SKM-1 treated with dmso at 0.1 percent for 144 hours (cell line): ENCODE measurements around the gene CCL27.
"Not testable (repeated sequence)": the region's sequence is repeated elsewhere in the genome, so short reads cannot be mapped to it uniquely, and the experiment has no call there.

Source experiments
- DNase-seq: peaks from one replicate; lab custom pipeline; 2025; ENCODE audit not compliant: unreplicated experiment; lab: John Stamatoyannopoulos, UW

CCL27 gene

DNA sequence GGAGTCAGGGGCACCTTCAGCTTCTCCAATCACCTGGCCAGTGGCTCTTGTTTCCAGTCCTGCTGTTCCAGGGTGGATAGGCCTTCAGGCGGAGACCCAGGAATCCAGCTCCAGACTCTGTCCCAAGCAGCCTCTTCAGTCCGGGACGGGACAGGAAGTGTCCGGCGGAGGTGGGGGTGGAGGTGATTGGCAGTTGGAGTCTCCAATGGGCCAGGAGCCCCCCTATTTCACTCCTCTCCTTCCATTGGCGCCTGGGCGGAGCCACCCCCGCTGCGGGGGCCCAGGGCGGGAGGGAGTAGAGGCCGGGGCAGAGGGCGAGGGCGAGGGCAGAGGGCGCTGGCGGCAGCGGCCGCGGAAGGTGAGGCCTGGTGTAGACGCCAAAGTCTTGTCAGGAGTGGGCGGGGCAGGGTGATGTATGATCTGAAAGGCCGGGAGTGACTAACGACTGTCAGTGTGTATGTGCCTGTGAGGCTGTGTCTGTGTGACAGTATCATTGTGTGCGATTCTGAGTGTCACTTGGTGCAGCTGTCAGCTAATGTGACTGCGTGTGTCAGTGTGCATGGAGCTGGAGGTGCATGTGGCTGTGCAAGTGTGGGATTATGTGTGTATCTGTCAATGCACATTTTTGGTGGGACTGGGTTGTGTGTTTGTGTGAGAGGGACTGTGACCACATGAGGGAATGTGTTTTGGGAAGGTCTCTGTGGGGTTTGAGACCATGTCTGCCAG, 10.4 kb downstream of the CCL27 start, which contains the start of gene IL11RA:
Gene IL11RA (plus strand): TSS at position 310 of the 726 bp plus-strand sequence. CDS start 3,033 bp downstream, outside the sequence.
- DNase-seq: no peak

DNA sequence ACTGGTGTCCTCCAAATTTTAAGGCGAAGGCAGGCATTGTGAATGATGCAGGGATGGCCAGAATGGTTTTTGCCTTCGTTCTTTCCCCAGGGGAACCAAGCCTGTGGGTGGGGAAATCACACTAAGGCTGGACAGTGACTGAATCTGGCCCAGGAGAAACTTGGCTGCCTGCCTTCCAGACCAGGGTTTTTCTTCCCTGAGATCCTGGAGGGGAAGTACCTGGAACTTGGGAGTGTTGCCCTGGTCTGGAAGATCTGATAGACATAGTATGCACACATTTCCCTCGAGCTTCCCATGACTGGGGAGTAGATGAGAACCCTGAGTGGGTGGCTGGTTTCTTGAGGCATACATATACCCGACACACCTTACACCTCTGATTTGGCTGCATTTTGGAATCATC, 11.1 kb downstream of the CCL27 start:
- no peak for DNase-seq

DNA sequence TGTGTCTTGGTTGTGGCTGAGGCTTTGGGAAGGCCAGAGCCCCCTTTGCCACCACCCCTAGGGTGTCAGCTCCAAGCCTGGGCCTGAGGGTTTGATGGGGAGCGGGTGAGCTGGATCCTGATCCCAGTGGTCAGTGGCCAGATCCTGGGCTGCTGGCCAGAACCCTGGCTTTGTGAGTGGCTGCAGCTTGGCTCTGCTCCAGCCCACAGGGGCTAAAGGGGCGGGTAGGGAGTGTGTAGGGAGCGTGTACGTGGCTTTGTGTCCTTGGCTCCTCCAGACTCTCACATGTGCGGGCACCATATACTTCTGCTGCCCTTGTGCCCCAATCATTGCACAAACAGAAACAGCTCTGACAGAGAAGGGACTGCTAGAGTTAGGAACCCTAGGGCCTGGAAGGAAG, 11.6 kb downstream of the CCL27 start:
- DNase-seq: no peak

DNA sequence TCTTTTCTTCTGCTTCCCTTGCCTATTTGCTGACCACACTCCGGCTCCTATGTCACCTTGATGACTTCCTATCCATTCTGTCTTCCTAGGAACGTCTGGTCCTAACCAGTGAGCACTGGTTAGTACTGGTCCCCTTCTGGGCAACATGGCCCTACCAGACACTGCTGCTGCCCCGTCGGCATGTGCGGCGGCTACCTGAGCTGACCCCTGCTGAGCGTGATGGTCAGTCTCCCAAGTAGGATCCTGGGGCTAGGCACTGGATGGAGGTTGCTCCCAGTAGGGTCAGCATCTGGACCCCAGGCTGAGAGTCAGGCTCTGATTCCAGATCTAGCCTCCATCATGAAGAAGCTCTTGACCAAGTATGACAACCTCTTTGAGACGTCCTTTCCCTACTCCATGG, 13.8 kb downstream of the CCL27 start:
- no peak for DNase-seq

DNA sequence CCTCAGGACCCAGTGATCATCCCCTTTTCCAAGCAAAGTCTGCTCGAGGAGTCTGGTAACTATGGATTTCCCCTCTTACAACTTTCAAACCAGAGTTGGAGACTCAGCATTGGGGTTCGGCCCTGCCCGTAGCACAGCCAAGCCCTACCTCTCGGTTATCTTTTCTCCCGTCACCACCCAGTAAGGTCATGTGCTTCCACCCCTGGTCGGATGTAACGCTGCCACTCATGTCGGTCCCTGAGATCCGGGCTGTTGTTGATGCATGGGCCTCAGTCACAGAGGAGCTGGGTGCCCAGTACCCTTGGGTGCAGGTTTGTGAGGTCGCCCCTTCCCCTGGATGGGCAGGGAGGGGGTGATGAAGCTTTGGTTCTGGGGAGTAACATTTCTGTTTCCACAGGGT, 14.8 kb downstream of the CCL27 start:
- no peak for DNase-seq

DNA sequence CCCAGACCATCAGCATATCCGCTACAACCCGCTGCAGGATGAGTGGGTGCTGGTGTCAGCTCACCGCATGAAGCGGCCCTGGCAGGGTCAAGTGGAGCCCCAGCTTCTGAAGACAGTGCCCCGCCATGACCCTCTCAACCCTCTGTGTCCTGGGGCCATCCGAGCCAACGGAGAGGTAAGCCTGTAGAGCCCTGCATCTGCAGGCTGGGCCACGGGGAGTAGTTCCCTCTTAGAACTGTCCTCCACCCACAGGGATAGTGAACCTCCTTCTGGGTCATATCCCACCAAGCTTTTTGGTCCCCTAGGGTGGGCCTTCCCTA, 15.4 kb downstream of the CCL27 start:
- no peak for DNase-seq

DNA sequence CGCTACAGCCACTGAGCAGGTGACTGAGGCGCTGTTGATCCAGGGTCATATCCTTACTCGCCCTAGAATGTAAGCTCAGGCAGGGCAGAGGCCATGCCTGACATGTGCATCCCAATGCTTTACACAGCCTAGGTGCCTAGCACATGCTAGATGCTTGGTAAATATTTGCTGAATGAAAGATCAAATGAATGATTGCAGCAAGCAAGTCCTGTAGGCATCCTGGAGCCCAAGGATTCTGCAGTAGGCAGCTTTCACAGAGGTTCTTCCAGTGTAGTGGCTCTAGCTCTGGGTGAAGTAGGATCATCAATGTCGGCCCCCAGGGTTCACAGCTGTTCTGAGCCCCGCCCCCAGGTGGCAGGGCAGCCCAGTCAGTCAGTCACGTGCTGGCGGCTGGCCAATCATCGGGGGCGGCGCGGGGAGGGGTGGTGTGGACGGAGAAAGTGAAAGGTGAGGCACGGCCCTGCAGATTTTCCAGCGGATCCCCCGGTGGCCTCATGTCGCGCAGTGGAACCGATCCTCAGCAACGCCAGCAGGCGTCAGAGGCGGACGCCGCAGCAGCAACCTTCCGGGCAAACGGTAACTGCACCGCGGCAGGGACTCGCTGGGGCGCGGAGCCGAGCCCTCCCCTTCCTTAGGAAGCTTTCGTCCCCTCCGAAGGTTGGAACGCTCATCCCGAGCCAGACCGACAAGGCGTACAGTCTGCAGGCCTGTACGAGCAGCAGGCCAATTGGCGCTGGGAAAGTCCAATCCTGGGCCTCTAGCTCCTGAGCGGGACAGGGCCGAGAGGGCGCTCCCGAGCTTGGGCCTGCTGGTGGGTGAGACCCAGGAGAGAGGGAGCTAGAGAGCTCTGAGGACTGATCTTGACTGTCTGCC, 16.0 kb downstream of the CCL27 start, which contains the start of gene GALT:
Gene GALT (plus strand): TSS at position 465 of the 873 bp plus-strand sequence. CDS start 30 bp downstream, at position 495.
- peak; percentile 81 for DNase-seq

DNA sequence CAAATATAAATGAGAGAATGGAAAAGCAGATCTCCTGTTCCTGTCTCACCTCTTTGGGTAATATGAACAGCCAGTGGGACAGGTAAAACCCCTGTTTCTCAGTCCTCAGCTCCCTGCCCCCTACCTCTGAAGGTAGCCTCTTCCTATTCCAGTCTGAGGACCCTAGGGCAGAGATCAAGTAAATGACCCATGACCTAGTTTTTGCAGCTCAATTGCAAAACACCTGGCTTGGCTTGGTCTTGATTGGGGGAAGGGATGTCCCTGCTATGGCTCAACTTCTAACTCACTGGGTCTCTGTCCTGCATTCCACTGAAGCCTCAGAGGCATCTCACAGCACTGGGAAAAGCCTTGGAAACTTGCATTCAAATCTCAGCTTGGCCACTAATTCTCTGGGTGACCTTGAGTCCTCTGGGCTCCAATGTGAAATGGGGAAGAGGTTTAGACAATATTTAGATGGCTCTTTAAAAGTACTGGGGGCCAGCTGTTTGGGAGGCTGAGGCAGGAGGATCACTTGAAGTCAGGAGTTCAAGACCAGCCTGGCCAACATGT, 17.6 kb downstream of the CCL27 start:
- no peak for DNase-seq

DNA sequence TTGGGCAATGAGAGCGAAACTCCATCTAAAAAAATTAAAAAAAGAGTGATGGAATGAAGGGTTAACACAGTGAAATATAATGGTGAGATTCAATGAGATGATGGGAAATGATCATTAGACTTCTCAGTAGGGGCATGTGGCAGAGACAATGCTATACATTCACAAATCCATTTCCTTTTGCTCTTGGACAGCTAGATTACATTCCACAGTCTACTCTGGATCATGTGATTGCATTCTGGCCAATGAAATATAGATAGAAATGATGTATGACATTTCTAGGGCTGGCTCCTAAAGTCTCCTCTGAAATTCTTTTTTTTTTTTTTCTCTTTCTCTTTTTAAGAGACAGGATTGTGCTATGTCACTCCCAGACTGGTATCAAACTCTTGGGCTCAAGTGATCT, 19.8 kb downstream of the CCL27 start:
- no peak for DNase-seq

DNA sequence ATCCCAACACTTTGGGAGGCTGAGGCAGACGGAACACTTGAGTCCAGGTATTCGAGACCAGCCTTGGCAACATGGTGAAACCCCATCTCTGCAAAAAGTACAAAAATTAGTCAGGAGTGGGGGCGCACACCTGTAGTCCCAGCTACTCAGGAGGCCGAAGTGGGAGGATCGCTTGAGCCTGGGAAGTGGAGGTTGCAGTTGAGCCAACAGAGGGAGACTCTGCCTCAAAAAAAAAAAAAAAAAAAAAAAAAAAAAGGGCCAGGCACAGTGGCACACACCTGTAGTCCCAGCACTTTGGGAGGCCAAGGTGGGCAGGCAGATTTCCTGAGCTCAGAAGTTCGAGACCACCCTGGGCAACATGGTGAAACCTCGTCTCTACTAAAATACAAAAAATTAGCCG, 23.1 kb downstream of the CCL27 start:
- DNase-seq: not testable (repeated sequence)

DNA sequence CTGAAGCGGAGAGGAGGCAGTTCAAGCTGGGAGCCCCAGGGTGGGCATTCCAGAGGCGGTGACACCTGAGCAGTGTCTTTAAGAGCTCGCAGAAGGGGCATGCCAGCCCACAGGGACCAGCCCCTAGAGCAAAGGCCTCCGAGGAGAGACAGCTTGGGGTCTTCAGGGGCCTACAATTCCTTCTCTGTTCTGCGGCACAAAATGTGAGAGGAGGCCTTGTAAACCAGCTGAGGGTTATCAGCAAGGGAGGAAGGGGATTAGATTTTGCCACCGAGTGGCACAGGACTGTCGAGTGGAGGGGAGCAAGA, 24.4 kb downstream of the CCL27 start:
- DNase-seq: no peak

DNA sequence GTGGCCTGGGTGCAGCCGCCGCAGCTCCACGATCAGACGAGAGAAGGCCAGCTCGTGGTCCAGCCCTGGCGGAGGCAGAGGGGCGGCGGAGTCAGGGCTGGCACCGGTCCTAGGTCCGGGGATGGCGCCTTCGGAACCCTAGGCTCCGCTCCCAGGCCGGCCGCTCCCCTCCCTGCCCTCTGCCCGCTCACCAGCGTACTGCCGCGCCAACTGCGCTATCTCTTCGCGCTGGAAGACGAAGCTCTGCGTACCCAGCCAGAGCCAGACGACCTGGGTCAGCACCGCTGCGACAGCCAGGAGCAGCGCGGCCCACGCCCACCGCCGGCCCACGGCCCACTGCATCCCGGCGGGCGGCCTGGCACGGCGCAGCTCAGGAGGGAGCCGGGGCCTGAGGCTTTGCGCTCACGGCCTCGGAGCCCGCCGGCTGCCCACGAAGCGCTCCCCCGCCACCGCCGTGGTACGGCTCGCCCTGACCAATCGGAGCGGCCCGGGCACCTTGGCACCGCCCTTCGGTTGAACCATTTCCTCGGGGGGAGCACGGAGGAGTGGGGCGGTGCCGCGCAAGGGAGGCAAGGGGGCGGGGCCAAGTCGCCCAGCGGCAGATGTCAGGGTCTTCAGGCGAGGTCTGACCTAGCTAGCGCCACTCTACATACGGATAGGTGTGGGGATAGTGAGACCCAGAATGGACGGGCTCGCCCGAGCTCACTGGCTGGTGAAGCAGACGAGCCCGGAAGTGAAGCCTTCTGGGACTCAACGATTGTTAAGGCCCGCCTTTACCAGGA, 24.9 kb downstream of the CCL27 start, which contains the start of gene SIGMAR1:
Gene SIGMAR1 (minus strand): TSS at position 432 of the 782 bp plus-strand sequence. CDS start 90 bp downstream, at position 342.
- DNase-seq: peak; percentile 86

DNA sequence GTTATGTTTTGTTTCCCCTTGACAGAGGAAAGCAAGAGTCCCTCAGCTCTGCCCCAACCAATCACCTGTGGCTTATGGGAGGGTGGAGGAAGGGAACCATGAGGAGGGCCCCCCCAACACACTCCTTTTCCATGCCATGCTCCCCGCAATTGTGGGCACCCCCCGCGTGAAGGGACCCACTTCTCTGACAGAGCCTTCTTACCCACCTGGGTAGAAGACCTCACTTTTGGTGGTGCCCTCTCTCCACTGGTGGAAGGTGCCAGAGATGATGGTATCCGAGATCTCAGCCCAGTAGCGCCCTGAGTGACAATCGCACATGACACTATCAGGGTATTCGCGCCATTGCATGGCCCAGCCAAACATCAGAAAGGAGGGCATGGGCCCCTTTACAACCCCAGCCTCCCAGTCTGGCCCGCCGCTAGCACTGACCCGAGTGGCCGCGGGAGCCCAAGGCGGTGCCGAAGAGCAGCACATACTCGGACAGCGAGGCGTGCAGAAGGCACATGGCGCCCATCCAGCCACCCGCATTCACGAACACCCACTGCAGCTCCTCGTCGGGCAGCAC, 25.6 kb downstream of the CCL27 start:
- no peak for DNase-seq

DNA sequence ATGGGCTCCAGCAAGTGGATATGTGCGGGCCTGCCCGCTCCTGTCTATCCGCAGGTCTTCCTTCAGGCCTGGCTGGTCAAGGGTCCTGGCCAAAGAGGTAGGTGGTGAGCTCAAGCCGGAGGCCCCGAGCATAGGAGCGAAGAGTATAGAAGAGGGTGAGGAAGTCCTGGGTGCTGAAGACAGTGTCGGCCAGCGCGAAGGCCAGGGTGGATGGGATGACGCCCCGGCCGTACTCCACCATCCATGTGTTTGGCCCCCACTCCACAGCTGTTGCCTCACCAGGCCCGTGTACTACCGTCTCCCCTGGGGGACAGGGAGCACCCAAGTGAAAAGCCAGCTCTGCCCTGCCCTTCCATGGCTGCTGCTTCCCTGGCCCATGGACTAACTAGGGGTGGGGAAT, 26.9 kb downstream of the CCL27 start:
- no peak for DNase-seq

DNA sequence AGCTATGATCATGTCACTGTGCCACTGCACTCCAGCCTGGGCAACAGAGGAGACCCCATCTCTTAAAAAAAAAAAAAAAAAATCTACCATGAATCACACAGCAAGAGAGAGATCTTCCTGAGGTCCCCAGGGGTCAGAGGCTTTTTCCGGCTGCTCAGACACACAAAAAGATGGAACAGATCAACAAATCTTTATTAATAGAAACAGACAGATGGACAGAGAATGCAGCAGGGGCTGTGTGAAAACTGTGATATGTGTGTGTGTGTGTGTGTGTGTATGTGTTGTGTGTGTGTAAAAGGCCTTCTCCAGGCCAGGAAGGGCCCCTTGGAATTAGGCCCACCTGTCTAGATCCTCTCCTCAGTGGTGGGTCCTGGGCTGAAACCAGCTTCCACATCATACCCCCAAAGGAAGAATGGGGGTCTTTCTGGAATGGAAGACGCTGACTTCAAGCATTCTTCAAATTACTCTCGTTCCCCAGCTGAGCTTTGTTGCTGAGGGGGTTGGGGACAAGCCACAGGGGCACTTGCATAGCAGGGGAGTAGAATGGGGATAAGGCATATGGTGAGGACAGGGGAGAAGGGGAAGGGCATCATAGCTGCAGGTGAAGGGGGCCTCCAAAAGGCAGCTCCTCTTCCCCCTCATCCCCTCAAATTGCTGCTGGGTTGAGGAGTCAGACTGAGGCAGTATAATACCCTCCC, 27.8 kb downstream of the CCL27 start:
- no peak for DNase-seq

DNA sequence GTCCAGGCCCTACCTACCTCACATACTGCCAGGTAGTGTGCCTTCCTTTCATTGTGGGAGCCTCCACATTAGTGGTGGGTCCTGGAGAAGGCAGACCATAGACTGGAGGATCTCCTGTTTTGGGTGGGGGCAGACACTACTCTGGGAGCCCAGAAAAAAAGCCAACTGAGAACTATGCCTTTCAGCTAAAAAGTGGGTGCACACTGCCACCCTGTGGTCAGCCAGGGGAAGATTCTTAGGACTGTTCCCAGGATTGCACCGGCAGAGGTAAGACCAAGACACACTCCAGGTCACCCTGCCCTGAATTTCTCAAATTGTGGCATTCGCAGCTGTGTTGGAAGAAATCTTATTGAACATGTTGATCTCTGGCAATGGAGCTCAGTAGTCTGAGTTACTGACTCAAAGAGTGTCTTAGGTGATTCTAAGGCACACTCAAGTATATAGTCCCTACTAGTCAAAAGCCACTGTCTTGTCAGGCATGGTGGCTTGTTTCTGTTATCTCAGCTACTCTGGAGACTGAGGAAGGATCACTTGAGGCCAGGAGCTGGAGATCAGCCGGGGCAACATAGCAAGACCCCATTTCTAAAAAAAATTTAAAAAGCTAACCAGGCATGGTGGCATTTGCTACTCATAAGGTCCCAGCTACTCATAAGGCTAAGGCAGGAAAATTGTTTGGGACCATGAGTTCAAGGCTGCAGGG, 28.5 kb downstream of the CCL27 start:
- peak; percentile 70 for DNase-seq

DNA sequence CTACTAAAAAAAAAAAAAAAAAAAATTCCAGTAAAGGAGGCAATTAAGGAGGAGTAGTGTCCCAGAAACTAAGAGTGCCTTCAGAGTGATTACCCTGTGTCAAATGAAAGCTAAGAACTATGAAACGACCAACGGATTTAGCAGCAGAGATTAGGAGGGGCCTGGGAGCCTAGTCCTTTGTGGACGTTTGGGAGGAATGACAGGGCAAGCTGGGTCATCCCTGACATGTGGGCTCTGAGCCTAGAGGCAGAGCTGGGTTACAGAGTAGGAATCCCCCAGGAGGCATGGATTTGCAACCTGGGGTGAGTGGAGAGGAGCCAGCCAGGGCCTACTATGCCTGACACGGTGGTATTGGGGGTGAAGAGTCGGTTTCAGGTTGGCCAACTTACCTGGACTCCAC, 29.3 kb downstream of the CCL27 start:
- DNase-seq: no peak

DNA sequence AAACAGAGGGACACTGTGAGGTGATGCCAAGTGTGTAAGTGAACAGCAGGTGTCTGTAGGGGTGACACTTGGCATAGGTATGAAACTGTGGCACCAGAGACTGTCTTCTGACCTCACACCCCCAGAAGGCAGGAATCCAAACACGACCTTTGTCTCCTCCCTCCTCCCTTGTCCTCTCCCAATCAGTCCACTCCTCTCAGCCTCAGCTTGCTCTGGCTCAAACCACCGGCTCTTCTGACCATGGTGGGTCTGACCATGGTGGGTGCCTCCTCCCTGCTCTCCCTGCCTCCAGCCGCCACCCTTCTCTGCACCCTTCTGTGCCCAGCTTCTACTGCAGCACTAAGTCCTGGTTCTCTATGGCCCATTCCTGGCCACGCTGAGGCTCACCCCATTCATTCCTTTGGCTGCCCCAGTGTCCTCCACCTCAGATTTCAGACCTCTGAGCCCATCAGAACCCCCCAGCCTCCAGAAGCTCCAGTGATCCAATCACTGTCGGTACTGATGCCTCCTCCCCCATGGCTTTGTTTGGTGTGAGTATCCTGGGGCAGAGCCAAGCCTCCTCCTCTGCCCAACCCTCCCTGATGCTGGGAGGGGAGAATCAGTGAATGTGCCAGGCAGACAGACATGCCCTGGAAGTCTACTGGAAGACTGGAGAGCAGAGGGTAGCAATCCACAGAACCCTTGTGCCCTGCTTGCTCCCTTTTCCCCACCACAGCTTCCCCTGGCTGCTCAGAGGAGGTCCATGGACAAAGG, 31.9 kb downstream of the CCL27 start:
- no peak for DNase-seq

DNA sequence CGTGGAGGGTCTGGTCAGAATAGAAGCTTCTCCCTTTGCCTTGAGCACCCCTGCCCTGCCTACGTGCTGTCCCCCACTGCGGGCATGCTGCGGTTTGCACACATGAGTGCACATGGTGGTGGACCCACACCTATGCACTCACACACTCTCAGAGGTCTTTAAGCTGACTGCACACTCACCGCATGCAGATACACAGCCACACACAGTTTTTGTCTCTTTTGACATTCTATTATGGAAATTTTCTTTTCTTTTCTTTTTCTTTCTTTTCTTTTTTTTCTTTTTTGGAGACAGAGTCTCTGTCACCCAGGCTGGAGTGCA, 33.0 kb downstream of the CCL27 start:
- no peak for DNase-seq
